WI38 (cell line): ENCODE data around the gene RNF223.

Experiments
- H3K4me3 ChIP-seq: 2 replicates; pipeline ENCODE4 v1.5.1; 2011; ENCODE audit warnings: low read depth, mild to moderate bottlenecking, control low read depth, low read length
- TF ChIP-seq, protein P1 (sequence below): IDR thresholded peaks from 2 replicates; pipeline ENCODE4 v1.5.1; 2012; ENCODE audit warnings: low read depth, mild to moderate bottlenecking, control low read depth, low read length

RNF223 gene

DNA sequence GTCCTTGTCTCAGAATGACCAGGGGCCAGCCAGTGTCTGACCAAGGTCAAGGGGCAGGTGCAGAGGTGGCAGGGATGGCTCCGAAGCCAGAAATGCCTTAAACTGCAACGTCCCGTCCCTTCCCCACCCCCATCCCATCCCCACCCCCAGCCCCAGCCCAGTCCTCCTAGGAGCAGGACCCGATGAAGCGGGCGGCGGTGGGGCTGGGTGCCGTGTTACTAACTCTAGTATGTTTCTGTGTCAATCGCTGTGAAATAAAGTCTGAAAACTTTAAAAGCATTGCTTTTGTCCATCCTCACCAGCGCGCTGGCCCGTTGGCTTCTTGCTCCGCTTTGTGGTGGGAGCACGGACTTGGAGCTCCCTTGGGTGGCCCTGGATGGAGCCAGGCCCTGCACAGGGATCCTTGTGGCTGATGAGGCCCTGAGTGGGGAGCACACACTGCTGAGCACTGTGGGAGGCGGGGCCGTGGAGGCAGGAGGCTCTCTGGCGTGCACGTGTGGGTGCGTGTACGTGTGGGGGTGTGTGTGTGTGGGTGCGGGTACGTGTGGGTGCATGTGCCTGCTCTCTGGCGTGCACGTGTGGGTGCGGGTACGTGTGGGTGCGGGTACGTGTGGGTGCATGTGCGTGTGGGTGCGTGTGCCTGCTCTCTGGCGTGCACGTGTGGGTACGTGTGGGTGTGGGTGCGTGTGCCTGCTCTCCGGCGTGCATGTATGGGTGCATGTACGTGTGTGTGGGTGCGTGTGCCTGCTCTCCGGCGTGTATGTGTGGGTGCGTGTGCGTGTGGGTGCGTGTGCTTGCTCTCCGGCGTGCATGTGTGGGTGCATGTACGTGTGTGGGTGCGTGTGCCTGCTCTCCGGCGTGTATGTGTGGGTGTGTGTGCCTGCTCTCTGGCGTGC lies 18.0 kb downstream of the RNF223 start:
- H3K4me3 ChIP-seq, result no peak overlapping the region

DNA sequence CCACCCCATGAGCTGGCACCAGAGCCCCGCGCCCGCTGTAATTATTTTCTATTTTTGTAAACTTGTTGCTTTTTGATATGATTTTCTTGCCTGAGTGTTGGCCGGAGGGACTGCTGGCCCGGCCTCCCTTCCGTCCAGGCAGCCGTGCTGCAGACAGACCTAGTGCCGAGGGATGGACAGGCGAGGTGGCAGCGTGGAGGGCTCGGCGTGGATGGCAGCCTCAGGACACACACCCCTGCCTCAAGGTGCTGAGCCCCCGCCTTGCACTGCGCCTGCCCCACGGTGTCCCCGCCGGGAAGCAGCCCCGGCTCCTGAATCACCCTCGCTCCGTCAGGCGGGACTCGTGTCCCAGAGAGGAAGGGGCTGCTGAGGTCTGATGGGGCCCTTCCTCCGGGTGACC lies 19.1 kb downstream of the RNF223 start:
- TF ChIP-seq, protein P1, sequence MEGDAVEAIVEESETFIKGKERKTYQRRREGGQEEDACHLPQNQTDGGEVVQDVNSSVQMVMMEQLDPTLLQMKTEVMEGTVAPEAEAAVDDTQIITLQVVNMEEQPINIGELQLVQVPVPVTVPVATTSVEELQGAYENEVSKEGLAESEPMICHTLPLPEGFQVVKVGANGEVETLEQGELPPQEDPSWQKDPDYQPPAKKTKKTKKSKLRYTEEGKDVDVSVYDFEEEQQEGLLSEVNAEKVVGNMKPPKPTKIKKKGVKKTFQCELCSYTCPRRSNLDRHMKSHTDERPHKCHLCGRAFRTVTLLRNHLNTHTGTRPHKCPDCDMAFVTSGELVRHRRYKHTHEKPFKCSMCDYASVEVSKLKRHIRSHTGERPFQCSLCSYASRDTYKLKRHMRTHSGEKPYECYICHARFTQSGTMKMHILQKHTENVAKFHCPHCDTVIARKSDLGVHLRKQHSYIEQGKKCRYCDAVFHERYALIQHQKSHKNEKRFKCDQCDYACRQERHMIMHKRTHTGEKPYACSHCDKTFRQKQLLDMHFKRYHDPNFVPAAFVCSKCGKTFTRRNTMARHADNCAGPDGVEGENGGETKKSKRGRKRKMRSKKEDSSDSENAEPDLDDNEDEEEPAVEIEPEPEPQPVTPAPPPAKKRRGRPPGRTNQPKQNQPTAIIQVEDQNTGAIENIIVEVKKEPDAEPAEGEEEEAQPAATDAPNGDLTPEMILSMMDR, result no peak
- H3K4me3 ChIP-seq, result no peak overlapping the region

More for the DNA sequence above, 18.0 kb downstream of the RNF223 start:
- TF ChIP-seq, protein P1, result no peak

- H3K4me3 ChIP-seq, result no peak overlapping the region
- TF ChIP-seq, protein P1, result no peak
Observed at GRCh38 chr1:1054099-1054700, 19.9 kb downstream of the RNF223 start.

DNA sequence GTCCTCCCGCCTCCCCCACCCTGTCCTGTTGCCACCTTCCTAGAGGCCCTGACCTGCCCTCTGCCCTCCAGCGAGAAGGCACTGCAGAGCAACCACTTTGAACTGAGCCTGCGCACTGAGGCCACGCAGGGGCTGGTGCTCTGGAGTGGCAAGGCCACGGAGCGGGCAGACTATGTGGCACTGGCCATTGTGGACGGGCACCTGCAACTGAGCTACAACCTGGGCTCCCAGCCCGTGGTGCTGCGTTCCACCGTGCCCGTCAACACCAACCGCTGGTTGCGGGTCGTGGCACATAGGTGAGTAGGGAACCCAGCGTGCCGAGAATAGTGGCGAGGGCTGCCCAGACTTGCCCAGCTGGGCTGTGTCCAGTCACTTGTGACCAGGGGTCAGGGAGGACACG lies 20.4 kb downstream of the RNF223 start:
- TF ChIP-seq, protein P1, result no peak
- H3K4me3 ChIP-seq, result no peak overlapping the region

DNA sequence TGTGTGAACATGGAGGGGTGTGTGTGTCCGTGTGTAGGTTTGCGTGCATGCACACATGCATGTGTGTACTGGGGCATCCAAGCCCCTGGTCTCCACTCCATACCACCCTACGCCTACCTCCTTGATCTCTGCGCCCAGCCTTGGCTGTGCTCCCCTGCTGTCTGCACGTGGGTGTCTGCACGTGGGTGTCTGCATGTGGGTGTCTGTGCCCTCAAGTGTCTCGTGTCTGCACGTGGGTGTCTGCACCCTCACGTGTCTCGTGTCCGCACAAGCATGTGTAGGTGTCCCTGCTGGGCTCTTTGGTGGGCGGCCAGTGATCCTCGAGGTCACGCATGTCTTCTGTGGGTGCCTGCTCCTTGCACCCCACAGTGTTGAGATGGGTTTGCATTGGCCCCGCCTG lies 21.1 kb downstream of the RNF223 start:
- TF ChIP-seq, protein P1, result no peak
- H3K4me3 ChIP-seq, result no peak overlapping the region

GRCh38 chr1:1052003-1052840 lies 21.9 kb downstream of the RNF223 start:
- no peak overlapping the region for H3K4me3 ChIP-seq
- TF ChIP-seq, protein P1, result no peak
